IPS-20b (cell line): ENCODE measurements around the gene CYP3A5.
"Not testable (repeated sequence)": the region's sequence is repeated elsewhere in the genome, so short reads cannot be mapped to it uniquely, and the experiment has no call there.

Experiments used
- H3K27ac ChIP-seq: one replicate; pipeline ENCODE4 v1.5.1; 2013; ENCODE audit warnings: low read length
- H3K27me3 ChIP-seq: 2 replicates; pipeline ENCODE4 v1.6.1; 2013; ENCODE audit warnings: mild to moderate bottlenecking, low read length, inconsistent platforms; ENCODE audit not compliant: insufficient read depth
- H3K36me3 ChIP-seq: 2 replicates; pipeline ENCODE4 v1.6.1; 2013; ENCODE audit warnings: low read depth, mild to moderate bottlenecking, inconsistent platforms, low read length, moderate library complexity; ENCODE audit not compliant: insufficient read depth
- H3K4me1 ChIP-seq: 2 replicates; pipeline ENCODE4 v1.6.1; 2013; ENCODE audit warnings: mild to moderate bottlenecking, control low read depth, inconsistent platforms, low read length, moderate library complexity; ENCODE audit not compliant: insufficient read depth
- H3K4me3 ChIP-seq: 2 replicates; pipeline ENCODE4 v1.5.1; 2013; ENCODE audit warnings: mild to moderate bottlenecking, low read length, inconsistent platforms
- H3K9ac ChIP-seq: 2 replicates; pipeline ENCODE4 v1.6.1; 2013; ENCODE audit warnings: low read depth, mild to moderate bottlenecking, inconsistent platforms, low read length, moderate library complexity
- H3K9me3 ChIP-seq: 2 replicates; pipeline ENCODE4 v1.6.1; 2013; ENCODE audit warnings: mild to moderate bottlenecking, low read depth, low read length, inconsistent platforms; ENCODE audit not compliant: insufficient read depth

Gene CYP3A5

GRCh38 chr7:99698867-99699730 is 19.3 kb upstream of the CYP3A5 start:
- H3K9ac ChIP-seq, H3K4me3 ChIP-seq, H3K27me3 ChIP-seq, H3K4me1 ChIP-seq, H3K36me3 ChIP-seq, H3K9me3 ChIP-seq, H3K27ac ChIP-seq: not testable (repeated sequence)

- H3K9ac ChIP-seq, result no peak overlapping the region
- peaks cover 15% of the 10 kb centered on the region; the same call in 1 of the 2 replicates for H3K4me1 ChIP-seq
- H3K36me3 ChIP-seq, result no peaks in the 10 kb centered on the region
- H3K27ac ChIP-seq, result no peak overlapping the region
- no peaks in the 10 kb centered on the region for H3K27me3 ChIP-seq
- H3K9me3 ChIP-seq, result no peaks in the 10 kb centered on the region
- H3K4me3 ChIP-seq, result no peak overlapping the region
These were observed 15.1 kb upstream of the CYP3A5 start for GRCh38 chr7:99694912-99695304.

GRCh38 chr7:99694201-99694911 is 14.6 kb upstream of the CYP3A5 start:
- no peaks in the 10 kb centered on the region for H3K27me3 ChIP-seq
- no peak overlapping the region for H3K9ac ChIP-seq
- H3K4me1 ChIP-seq, result peaks cover 13% of the 10 kb centered on the region; the same call in 1 of the 2 replicates
- no peak overlapping the region for H3K4me3 ChIP-seq
- no peaks in the 10 kb centered on the region for H3K9me3 ChIP-seq
- H3K36me3 ChIP-seq, result no peaks in the 10 kb centered on the region
- no peak overlapping the region for H3K27ac ChIP-seq

GRCh38 chr7:99693427-99694200 is 13.8 kb upstream of the CYP3A5 start:
- peak overlapping the region; percentile 61; the same call in 1 of the 2 replicates for H3K9ac ChIP-seq

GRCh38 chr7:99693100-99693426 is 13.3 kb upstream of the CYP3A5 start:
- Histone ChIP-seq H3K4me1 (peaks cover 13% of the 10 kb centered on the region; the same call in 1 of the 2 replicates), H3K9me3 (no peaks in the 10 kb centered on the region), H3K27me3 (no peaks in the 10 kb centered on the region), H3K9ac (peak overlapping the region; percentile 61; the same call in 1 of the 2 replicates), H3K36me3 (no peaks in the 10 kb centered on the region), H3K27ac (no peak overlapping the region), H3K4me3 (peak overlapping the region; percentile 34)

More at GRCh38 chr7:99693427-99694200, 13.8 kb upstream of the CYP3A5 start:
- Histone ChIP-seq H3K9me3 (no peaks in the 10 kb centered on the region), H3K4me3 (peak overlapping the region; percentile 34; the same call in 1 of the 2 replicates), H3K4me1 (peaks cover 13% of the 10 kb centered on the region; the same call in 1 of the 2 replicates), H3K36me3 (no peaks in the 10 kb centered on the region), H3K27me3 (no peaks in the 10 kb centered on the region), H3K27ac (no peak overlapping the region)

- H3K9me3 ChIP-seq, H3K36me3 ChIP-seq, H3K27ac ChIP-seq, H3K9ac ChIP-seq, H3K4me3 ChIP-seq, H3K27me3 ChIP-seq: not testable (repeated sequence)
- H3K4me1 ChIP-seq, result peaks cover 13% of the 10 kb centered on the region; the same call in 1 of the 2 replicates
These were observed 12.8 kb upstream of the CYP3A5 start for GRCh38 chr7:99692563-99692962.

- not testable (repeated sequence) for H3K27me3 ChIP-seq, H3K4me3 ChIP-seq, H3K36me3 ChIP-seq
These were observed 11.9 kb upstream of the CYP3A5 start for GRCh38 chr7:99691658-99692057.

GRCh38 chr7:99690918-99691317 is 11.1 kb upstream of the CYP3A5 start:
- H3K4me1 ChIP-seq, result peaks cover 13% of the 10 kb centered on the region; the same call in 1 of the 2 replicates
- not testable (repeated sequence) for H3K9me3 ChIP-seq, H3K4me3 ChIP-seq, H3K36me3 ChIP-seq, H3K27me3 ChIP-seq, H3K27ac ChIP-seq, H3K9ac ChIP-seq

More at GRCh38 chr7:99691658-99692057, 11.9 kb upstream of the CYP3A5 start:
- H3K4me1 ChIP-seq, result peaks cover 13% of the 10 kb centered on the region; the same call in 1 of the 2 replicates
- not testable (repeated sequence) for H3K27ac ChIP-seq, H3K9me3 ChIP-seq, H3K9ac ChIP-seq

GRCh38 chr7:99685871-99686608 is 6.2 kb upstream of the CYP3A5 start:
- H3K4me3 ChIP-seq, H3K27me3 ChIP-seq, H3K27ac ChIP-seq, H3K36me3 ChIP-seq, H3K9ac ChIP-seq, H3K4me1 ChIP-seq: not testable (repeated sequence)
- peaks cover 14% of the 10 kb centered on the region for H3K9me3 ChIP-seq

- no peak overlapping the region for H3K4me3 ChIP-seq
- no peak overlapping the region for H3K27ac ChIP-seq
- H3K9ac ChIP-seq, result no peak overlapping the region
- H3K4me1 ChIP-seq, result no peaks in the 10 kb centered on the region
- H3K27me3 ChIP-seq, result no peaks in the 10 kb centered on the region
- H3K9me3 ChIP-seq, result peaks cover 14% of the 10 kb centered on the region
- no peaks in the 10 kb centered on the region for H3K36me3 ChIP-seq
These were observed 5.4 kb upstream of the CYP3A5 start for GRCh38 chr7:99685129-99685758.

GRCh38 chr7:99679032-99679399 is 780 bp downstream of the CYP3A5 start:
- no peaks in the 10 kb centered on the region for H3K27me3 ChIP-seq
- no peak overlapping the region for H3K27ac ChIP-seq
- H3K9me3 ChIP-seq, result no peaks in the 10 kb centered on the region
- no peaks in the 10 kb centered on the region for H3K36me3 ChIP-seq
- H3K4me3 ChIP-seq, result no peak overlapping the region
- no peaks in the 10 kb centered on the region for H3K4me1 ChIP-seq
- no peak overlapping the region for H3K9ac ChIP-seq
